SK-N-SH treated with all-trans-retinoic acid at 6 μM for 48 hours (cell line): ENCODE data around the gene RETREG1.

ENCODE experiments used
- ATAC-seq: fragments of 200-7000 bp; cut with Tn5 transposase; 3 replicates; pipeline ENCODE4 v1.9.1; 2020; ENCODE audit warnings: mild to moderate bottlenecking, moderate library complexity
- ARNTL ChIP-seq: fragments of 450-650 bp; formaldehyde crosslinking; IDR thresholded peaks from 2 replicates; pipeline ENCODE4 v1.5.0; 2020; ENCODE audit warnings: low read depth, mild to moderate bottlenecking, moderate library complexity, borderline replicate concordance
- BACH2 ChIP-seq: fragments of 250-450 bp; sonication (Bioruptor Pico); IDR thresholded peaks from 2 replicates; pipeline ENCODE4 v1.9.0; 2021; ENCODE audit warnings: mild to moderate bottlenecking, borderline replicate concordance
- CSDC2 ChIP-seq: fragments of 250-450 bp; sonication (Bioruptor Pico); IDR thresholded peaks from 2 replicates; pipeline ENCODE4 v1.5.0; 2020; ENCODE audit warnings: mild to moderate bottlenecking, moderate library complexity
- ESRRG ChIP-seq: fragments of 250-450 bp; sonication (Bioruptor Pico); IDR thresholded peaks from 2 replicates; pipeline ENCODE4 v1.6.1; 2021; ENCODE audit warnings: mild to moderate bottlenecking
- GLIS3 ChIP-seq: fragments of 250-450 bp; sonication (Bioruptor Pico); IDR thresholded peaks from 2 replicates; pipeline ENCODE4 v1.5.0; 2020; ENCODE audit warnings: mild to moderate bottlenecking, moderate library complexity
- ISL1 ChIP-seq: fragments of 250-450 bp; sonication (Bioruptor Pico); IDR thresholded peaks from 2 replicates; pipeline ENCODE4 v2.1.2; 2022; ENCODE audit warnings: mild to moderate bottlenecking, moderate library complexity
- OSR1 ChIP-seq: fragments of 250-450 bp; sonication (Bioruptor Pico); IDR thresholded peaks from 2 replicates; pipeline ENCODE4 v1.8.0; 2022; ENCODE audit warnings: moderate library complexity, mild to moderate bottlenecking, inconsistent platforms
- PPARA ChIP-seq: fragments of 250-450 bp; sonication (Bioruptor Pico); IDR thresholded peaks from 2 replicates; pipeline ENCODE4 v1.5.0; 2020; ENCODE audit warnings: mild to moderate bottlenecking, borderline replicate concordance
- RARB ChIP-seq: fragments of 250-450 bp; sonication (Bioruptor Pico); IDR thresholded peaks from 2 replicates; pipeline ENCODE4 v1.8.0; 2021; ENCODE audit warnings: mild to moderate bottlenecking, moderate library complexity
- SNAI2 ChIP-seq: fragments of 250-450 bp; sonication (Bioruptor Pico); IDR thresholded peaks from 2 replicates; pipeline ENCODE4 v1.5.0; 2020; ENCODE audit warnings: mild to moderate bottlenecking, moderate library complexity
- TOX ChIP-seq: fragments of 250-450 bp; sonication (Bioruptor Pico); IDR thresholded peaks from 2 replicates; pipeline ENCODE4 v1.8.0; 2021; ENCODE audit warnings: mild to moderate bottlenecking, moderate library complexity, borderline replicate concordance
- ZC3H10 ChIP-seq: fragments of 250-450 bp; sonication (Bioruptor Pico); IDR thresholded peaks from 2 replicates; pipeline ENCODE4 v1.5.1; 2021; ENCODE audit warnings: mild to moderate bottlenecking, moderate library complexity
- ZFP3 ChIP-seq: fragments of 250-450 bp; sonication (Bioruptor Pico); IDR thresholded peaks from 2 replicates; pipeline ENCODE4 v1.5.0; 2020; ENCODE audit warnings: mild to moderate bottlenecking, moderate library complexity
- ZFP30 ChIP-seq: fragments of 450-650 bp; formaldehyde crosslinking; IDR thresholded peaks from 2 replicates; pipeline ENCODE4 v1.5.0; 2022; ENCODE audit warnings: mild to moderate bottlenecking, moderate library complexity
- ZNF565 ChIP-seq: fragments of 450-650 bp; formaldehyde crosslinking; conservative IDR thresholded peaks from 2 replicates; pipeline ENCODE4 v1.5.0; 2020; ENCODE audit warnings: low read depth, mild to moderate bottlenecking, moderate library complexity
- ZNF70 ChIP-seq: fragments of 450-650 bp; formaldehyde crosslinking; IDR thresholded peaks from 2 replicates; pipeline ENCODE4 v1.5.0; 2020; ENCODE audit warnings: mild to moderate bottlenecking, moderate library complexity
- ZNF8 ChIP-seq: fragments of 450-650 bp; formaldehyde crosslinking; IDR thresholded peaks from 2 replicates; pipeline ENCODE4 v1.5.0; 2020; ENCODE audit warnings: mild to moderate bottlenecking, moderate library complexity
- TF ChIP-seq, protein P1 (sequence below): fragments of 250-450 bp; sonication (Bioruptor Pico); IDR thresholded peaks from 2 replicates; pipeline ENCODE4 v1.8.0; 2021; ENCODE audit warnings: low read depth, mild to moderate bottlenecking, moderate library complexity, borderline replicate concordance
- TF ChIP-seq, protein P2 (sequence below): fragments of 250-450 bp; sonication (Bioruptor Pico); IDR thresholded peaks from 2 replicates; pipeline ENCODE4 v1.8.0; 2020; ENCODE audit warnings: mild to moderate bottlenecking, moderate library complexity, borderline replicate concordance
- TF ChIP-seq, protein P3 (sequence below): fragments of 250-450 bp; sonication (Bioruptor Pico); IDR thresholded peaks from 2 replicates; pipeline ENCODE4 v1.5.1; 2021; ENCODE audit warnings: mild to moderate bottlenecking, moderate library complexity
- TF ChIP-seq, protein P4 (sequence below): fragments of 250-450 bp; sonication (Bioruptor Pico); IDR thresholded peaks from 2 replicates; pipeline ENCODE4 v1.5.0; 2020; ENCODE audit warnings: mild to moderate bottlenecking, moderate library complexity
- TF ChIP-seq, protein P5 (sequence below): fragments of 250-450 bp; sonication (Bioruptor Pico); IDR thresholded peaks from 2 replicates; pipeline ENCODE4 v1.5.1; 2020; ENCODE audit warnings: low read depth, mild to moderate bottlenecking, moderate library complexity

RETREG1 gene

DNA sequence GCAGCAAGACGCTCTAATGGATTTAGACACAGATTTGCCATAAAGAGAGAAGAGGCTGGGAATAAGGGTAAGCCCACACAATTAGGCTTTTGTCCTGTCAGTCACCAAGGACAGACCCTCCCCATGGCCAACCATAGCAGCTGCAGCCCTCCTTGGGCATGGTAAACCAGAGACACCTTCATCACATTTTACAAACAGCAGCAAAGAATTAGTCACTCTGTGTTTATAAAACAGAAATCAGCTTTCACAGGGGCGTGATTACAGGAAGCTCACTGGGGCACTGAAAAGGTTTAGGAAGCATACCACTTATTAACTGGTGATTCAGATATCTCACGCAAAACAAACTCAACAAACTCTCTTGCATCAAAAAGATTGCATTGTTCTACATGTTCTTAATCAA is 113.9 kb downstream of the RETREG1 start:
- no peak for TF ChIP-seq OSR1 (CRISPR knock-in tag)
- TF ChIP-seq, protein P1, sequence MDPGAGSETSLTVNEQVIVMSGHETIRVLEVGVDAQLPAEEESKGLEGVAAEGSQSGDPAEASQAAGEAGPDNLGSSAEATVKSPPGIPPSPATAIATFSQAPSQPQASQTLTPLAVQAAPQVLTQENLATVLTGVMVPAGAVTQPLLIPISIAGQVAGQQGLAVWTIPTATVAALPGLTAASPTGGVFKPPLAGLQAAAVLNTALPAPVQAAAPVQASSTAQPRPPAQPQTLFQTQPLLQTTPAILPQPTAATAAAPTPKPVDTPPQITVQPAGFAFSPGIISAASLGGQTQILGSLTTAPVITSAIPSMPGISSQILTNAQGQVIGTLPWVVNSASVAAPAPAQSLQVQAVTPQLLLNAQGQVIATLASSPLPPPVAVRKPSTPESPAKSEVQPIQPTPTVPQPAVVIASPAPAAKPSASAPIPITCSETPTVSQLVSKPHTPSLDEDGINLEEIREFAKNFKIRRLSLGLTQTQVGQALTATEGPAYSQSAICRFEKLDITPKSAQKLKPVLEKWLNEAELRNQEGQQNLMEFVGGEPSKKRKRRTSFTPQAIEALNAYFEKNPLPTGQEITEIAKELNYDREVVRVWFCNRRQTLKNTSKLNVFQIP: no peak
- TF ChIP-seq ZFP3 (CRISPR knock-in tag): no peak
- no peak for TF ChIP-seq PPARA (CRISPR knock-in tag)
- TF ChIP-seq ARNTL (CRISPR knock-in tag): no peak
- TF ChIP-seq, protein P2, sequence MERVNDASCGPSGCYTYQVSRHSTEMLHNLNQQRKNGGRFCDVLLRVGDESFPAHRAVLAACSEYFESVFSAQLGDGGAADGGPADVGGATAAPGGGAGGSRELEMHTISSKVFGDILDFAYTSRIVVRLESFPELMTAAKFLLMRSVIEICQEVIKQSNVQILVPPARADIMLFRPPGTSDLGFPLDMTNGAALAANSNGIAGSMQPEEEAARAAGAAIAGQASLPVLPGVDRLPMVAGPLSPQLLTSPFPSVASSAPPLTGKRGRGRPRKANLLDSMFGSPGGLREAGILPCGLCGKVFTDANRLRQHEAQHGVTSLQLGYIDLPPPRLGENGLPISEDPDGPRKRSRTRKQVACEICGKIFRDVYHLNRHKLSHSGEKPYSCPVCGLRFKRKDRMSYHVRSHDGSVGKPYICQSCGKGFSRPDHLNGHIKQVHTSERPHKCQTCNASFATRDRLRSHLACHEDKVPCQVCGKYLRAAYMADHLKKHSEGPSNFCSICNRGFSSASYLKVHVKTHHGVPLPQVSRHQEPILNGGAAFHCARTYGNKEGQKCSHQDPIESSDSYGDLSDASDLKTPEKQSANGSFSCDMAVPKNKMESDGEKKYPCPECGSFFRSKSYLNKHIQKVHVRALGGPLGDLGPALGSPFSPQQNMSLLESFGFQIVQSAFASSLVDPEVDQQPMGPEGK: no peak
- TF ChIP-seq ZNF565 (CRISPR knock-in tag): no peak
- TF ChIP-seq ESRRG (CRISPR knock-in tag): no peak
- TF ChIP-seq, protein P3, sequence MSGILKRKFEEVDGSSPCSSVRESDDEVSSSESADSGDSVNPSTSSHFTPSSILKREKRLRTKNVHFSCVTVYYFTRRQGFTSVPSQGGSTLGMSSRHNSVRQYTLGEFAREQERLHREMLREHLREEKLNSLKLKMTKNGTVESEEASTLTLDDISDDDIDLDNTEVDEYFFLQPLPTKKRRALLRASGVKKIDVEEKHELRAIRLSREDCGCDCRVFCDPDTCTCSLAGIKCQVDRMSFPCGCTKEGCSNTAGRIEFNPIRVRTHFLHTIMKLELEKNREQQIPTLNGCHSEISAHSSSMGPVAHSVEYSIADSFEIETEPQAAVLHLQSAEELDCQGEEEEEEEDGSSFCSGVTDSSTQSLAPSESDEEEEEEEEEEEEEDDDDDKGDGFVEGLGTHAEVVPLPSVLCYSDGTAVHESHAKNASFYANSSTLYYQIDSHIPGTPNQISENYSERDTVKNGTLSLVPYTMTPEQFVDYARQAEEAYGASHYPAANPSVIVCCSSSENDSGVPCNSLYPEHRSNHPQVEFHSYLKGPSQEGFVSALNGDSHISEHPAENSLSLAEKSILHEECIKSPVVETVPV (CRISPR knock-in tag): no peak
- TF ChIP-seq ZNF8: no peak
- TF ChIP-seq, protein P4, sequence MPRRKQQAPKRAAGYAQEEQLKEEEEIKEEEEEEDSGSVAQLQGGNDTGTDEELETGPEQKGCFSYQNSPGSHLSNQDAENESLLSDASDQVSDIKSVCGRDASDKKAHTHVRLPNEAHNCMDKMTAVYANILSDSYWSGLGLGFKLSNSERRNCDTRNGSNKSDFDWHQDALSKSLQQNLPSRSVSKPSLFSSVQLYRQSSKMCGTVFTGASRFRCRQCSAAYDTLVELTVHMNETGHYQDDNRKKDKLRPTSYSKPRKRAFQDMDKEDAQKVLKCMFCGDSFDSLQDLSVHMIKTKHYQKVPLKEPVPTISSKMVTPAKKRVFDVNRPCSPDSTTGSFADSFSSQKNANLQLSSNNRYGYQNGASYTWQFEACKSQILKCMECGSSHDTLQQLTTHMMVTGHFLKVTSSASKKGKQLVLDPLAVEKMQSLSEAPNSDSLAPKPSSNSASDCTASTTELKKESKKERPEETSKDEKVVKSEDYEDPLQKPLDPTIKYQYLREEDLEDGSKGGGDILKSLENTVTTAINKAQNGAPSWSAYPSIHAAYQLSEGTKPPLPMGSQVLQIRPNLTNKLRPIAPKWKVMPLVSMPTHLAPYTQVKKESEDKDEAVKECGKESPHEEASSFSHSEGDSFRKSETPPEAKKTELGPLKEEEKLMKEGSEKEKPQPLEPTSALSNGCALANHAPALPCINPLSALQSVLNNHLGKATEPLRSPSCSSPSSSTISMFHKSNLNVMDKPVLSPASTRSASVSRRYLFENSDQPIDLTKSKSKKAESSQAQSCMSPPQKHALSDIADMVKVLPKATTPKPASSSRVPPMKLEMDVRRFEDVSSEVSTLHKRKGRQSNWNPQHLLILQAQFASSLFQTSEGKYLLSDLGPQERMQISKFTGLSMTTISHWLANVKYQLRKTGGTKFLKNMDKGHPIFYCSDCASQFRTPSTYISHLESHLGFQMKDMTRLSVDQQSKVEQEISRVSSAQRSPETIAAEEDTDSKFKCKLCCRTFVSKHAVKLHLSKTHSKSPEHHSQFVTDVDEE (CRISPR knock-in tag): no peak
- TF ChIP-seq ZFP30 (CRISPR knock-in tag): no peak
- no peak for TF ChIP-seq ZC3H10 (CRISPR knock-in tag)
- TF ChIP-seq TOX (CRISPR knock-in tag): no peak
- TF ChIP-seq SNAI2 (CRISPR knock-in tag): no peak
- no peak for TF ChIP-seq BACH2 (CRISPR knock-in tag)
- TF ChIP-seq, protein P5, sequence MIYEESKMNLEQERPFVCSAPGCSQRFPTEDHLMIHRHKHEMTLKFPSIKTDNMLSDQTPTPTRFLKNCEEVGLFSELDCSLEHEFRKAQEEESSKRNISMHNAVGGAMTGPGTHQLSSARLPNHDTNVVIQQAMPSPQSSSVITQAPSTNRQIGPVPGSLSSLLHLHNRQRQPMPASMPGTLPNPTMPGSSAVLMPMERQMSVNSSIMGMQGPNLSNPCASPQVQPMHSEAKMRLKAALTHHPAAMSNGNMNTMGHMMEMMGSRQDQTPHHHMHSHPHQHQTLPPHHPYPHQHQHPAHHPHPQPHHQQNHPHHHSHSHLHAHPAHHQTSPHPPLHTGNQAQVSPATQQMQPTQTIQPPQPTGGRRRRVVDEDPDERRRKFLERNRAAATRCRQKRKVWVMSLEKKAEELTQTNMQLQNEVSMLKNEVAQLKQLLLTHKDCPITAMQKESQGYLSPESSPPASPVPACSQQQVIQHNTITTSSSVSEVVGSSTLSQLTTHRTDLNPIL: no peak
- TF ChIP-seq, all 23 proteins: peak for 0
- no peak for ATAC-seq

DNA sequence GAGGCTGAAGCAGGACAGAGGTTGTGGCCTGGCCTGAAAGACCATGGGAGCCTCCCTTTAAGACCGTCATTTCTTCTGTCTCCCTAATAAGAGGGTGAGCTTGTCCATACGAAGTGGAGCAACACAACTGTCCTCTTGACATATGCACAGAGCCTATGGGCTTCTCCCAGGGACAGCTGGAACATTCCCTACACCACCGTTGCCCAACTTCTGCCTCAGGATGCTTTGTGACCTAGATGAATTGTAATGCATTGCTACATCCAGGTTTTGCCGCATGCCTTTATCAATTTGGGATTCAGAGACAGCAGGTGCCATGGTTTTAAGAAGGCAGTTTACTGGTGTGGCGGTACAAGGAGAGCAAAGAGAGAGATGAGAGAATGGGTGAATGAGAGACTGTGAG is 116.8 kb downstream of the RETREG1 start:
- no peak for TF ChIP-seq ZNF565 (CRISPR knock-in tag)
- no peak for TF ChIP-seq ESRRG (CRISPR knock-in tag)
- TF ChIP-seq, protein P2: no peak
- no peak for TF ChIP-seq GLIS3
- no peak for TF ChIP-seq ARNTL (CRISPR knock-in tag)
- no peak for TF ChIP-seq ZFP3 (CRISPR knock-in tag)
- no peak for TF ChIP-seq ZNF70 (CRISPR knock-in tag)
- TF ChIP-seq, protein P1: no peak
- TF ChIP-seq, protein P3 (CRISPR knock-in tag): no peak
- no peak for TF ChIP-seq ISL1
- TF ChIP-seq ZNF8: no peak
- TF ChIP-seq, protein P5: no peak
- TF ChIP-seq CSDC2 (CRISPR knock-in tag): no peak
- TF ChIP-seq RARB (CRISPR knock-in tag): no peak
- no peak for ATAC-seq
